Activated CD8-positive, alpha-beta T cell treated with anti-CD3 and anti-CD28 coated beads for 36 hours (primary cell): ENCODE measurements around the gene CKAP2L. TPM values are rescaled to one million over a fixed set of nuclear protein-coding genes. Genes with fewer than 3 reads are reported as not detected.
A peak's percentile ranks its signal among the peaks of the same experiment; 100 is the strongest.

Experiments
- ATAC-seq: fragments of 200-7000 bp; cut with Tn5 transposase; one replicate; pipeline ENCODE4 v1.10.0; 2021; ENCODE audit warnings: mild to moderate bottlenecking, moderate library complexity
- CTCF ChIA-PET: fragments of 350-600 bp; sonication (Branson Sonifier 250); formaldehyde crosslinking; loops from one replicate; lab custom pipeline; 2021; ENCODE audit warnings: antibody characterized with exemption; lab: Charles Lee
- POLR2A ChIA-PET: fragments of 350-600 bp; sonication (Branson Sonifier 250); formaldehyde crosslinking; loops from one replicate; lab custom pipeline; 2021; ENCODE audit warnings: antibody characterized with exemption; lab: Charles Lee
- DNase-seq: peaks from one replicate; pipeline ENCODE4 v3.0.0-alpha.2; 2020
- H3K27ac Mint-ChIP-seq: one replicate; pipeline ENCODE4 v1.8.0; 2021; ENCODE audit warnings: mild to moderate bottlenecking, mixed read lengths
- H3K27me3 Mint-ChIP-seq: one replicate; pipeline ENCODE4 v1.8.0; 2021; ENCODE audit warnings: mixed read lengths
- H3K36me3 Mint-ChIP-seq: one replicate; pipeline ENCODE4 v1.8.0; 2021; ENCODE audit warnings: low read depth, mixed read lengths
- H3K4me1 Mint-ChIP-seq: one replicate; pipeline ENCODE4 v1.8.0; 2021; ENCODE audit warnings: low read depth, mixed read lengths
- H3K4me3 Mint-ChIP-seq: one replicate; pipeline ENCODE4 v1.8.0; 2021; ENCODE audit warnings: mild to moderate bottlenecking, moderate library complexity, mixed read lengths
- H3K9me3 Mint-ChIP-seq: one replicate; pipeline ENCODE4 v1.8.0; 2021; ENCODE audit warnings: mixed read lengths
- CTCF ChIP-seq: fragments of 200-600 bp; IDR thresholded peaks from one replicate; pipeline ENCODE4 v1.8.0; 2022; ENCODE audit warnings: antibody characterized with exemption, mild to moderate bottlenecking
- intact Hi-C: fragments of 100-400 bp; cut with micrococcal nuclease; formaldehyde crosslinking; loops from one replicate; pipeline ENCODE4 v1.10.0; 2022
- total RNA-seq, 2 experiments: library from RNA; stranded (reverse); gene quantifications; one replicate each; pipeline ENCODE4 v1.2.3, GENCODE V29; 2021

The CKAP2L gene
- total RNA-seq, 2 experiments from 2014 or later: 24.5 to 30.5 TPM

GRCh38 chr2:112751451-112752197 lies 12.8 kb downstream of the CKAP2L start:
- Mint-ChIP-seq H3K4me1 (peaks cover 14% of the 10 kb centered on the region), H3K36me3 (peaks cover 49% of the 10 kb centered on the region)
- POLR2A ChIA-PET: interaction anchor here (2.6 kb wide), 1 partner anchor 12 kb away, joined by 9 read pairs; no protein-coding TSS in a partner anchor

GRCh38 chr2:112750560-112750843 lies 13.9 kb downstream of the CKAP2L start:
- no peak for TF ChIP-seq CTCF
- Mint-ChIP-seq H3K27ac (no peak overlapping the region), H3K4me1 (peaks cover 14% of the 10 kb centered on the region), H3K9me3 (no peaks in the 10 kb centered on the region), H3K4me3 (no peak overlapping the region), H3K36me3 (peaks cover 40% of the 10 kb centered on the region), H3K27me3 (no peaks in the 10 kb centered on the region)
- DNase-seq: no peak
- no peak for ATAC-seq
- intact Hi-C loops: no loop called here
- POLR2A ChIA-PET: no interaction called here
- CTCF ChIA-PET: interaction anchor here (1.0 to 9.1 kb wide), 23 partner anchors 10 to 211 kb away, joined by 3 to 159 read pairs (median 7); partner anchors contain the start of gene IL1A

More at GRCh38 chr2:112751451-112752197, 12.8 kb downstream of the CKAP2L start:
- Mint-ChIP-seq H3K27ac (no peak overlapping the region), H3K4me3 (no peak overlapping the region), H3K9me3 (no peaks in the 10 kb centered on the region), H3K27me3 (no peaks in the 10 kb centered on the region)
- intact Hi-C loops: no loop called here
- DNase-seq (no peak), ATAC-seq (no peak)
- TF ChIP-seq CTCF: no peak
- CTCF ChIA-PET: interaction anchor here (0.9 to 9.1 kb wide), 7 partner anchors 25 to 216 kb away, joined by 3 to 159 read pairs (median 6); no protein-coding TSS in a partner anchor

- peak; percentile 83 for DNase-seq
- Mint-ChIP-seq H3K27ac (peak overlapping the region; percentile 1), H3K36me3 (peaks cover 36% of the 10 kb centered on the region), H3K9me3 (no peaks in the 10 kb centered on the region), H3K4me3 (no peak overlapping the region), H3K27me3 (no peaks in the 10 kb centered on the region), H3K4me1 (peaks cover 14% of the 10 kb centered on the region)
- CTCF ChIA-PET: interaction anchor here (0.6 to 9.1 kb wide), 54 partner anchors 10 to 307 kb away, joined by 3 to 159 read pairs (median 4); partner anchors contain the start of gene IL1A
- peak; percentile 89 for ATAC-seq
- peak; percentile 97 for TF ChIP-seq CTCF
- intact Hi-C loops: loop anchor here (2.0 to 5.0 kb wide), 2 partner anchors 135 to 192 kb away; no protein-coding TSS in a partner anchor
- POLR2A ChIA-PET: interaction anchor here (0.8 kb wide), 1 partner anchor 165 kb away, joined by 3 read pairs; no protein-coding TSS in a partner anchor
Measured at GRCh38 chr2:112749755-112750559, 14.5 kb downstream of the CKAP2L start.

GRCh38 chr2:112740527-112740926 lies 23.9 kb downstream of the CKAP2L start:
- Mint-ChIP-seq H3K4me1 (no peaks in the 10 kb centered on the region), H3K9me3 (no peaks in the 10 kb centered on the region), H3K27ac (no peak overlapping the region), H3K27me3 (no peaks in the 10 kb centered on the region), H3K36me3 (peaks cover 33% of the 10 kb centered on the region), H3K4me3 (no peak overlapping the region)
- CTCF ChIA-PET: interaction anchor here (0.6 to 6.9 kb wide), 10 partner anchors 9 to 218 kb away, joined by 3 to 56 read pairs (median 6); no protein-coding TSS in a partner anchor
- intact Hi-C loops: no loop called here
- no peak for TF ChIP-seq CTCF
- DNase-seq (no peak), ATAC-seq (no peak)
- POLR2A ChIA-PET: no interaction called here
